ENCODE results near the gene ITGAX. TPM values are rescaled to one million over a fixed set of nuclear protein-coding genes. Genes with fewer than 3 reads are reported as not detected.

Gene ITGAX
- total RNA-seq, 1 donor from 2014 or later, result not detected

- Mint-ChIP-seq H3K27me3 (ENCODE audit: unreplicated experiment) (peaks cover 10% of the 10 kb centered on the region), H3K27ac (ENCODE audit: unreplicated experiment) (no peak overlapping the region), H3K9me3 (ENCODE audit: unreplicated experiment) (peaks cover 3% of the 10 kb centered on the region), H3K4me1 (ENCODE audit: low read depth, unreplicated experiment) (no peaks in the 10 kb centered on the region), H3K4me3 (ENCODE audit: unreplicated experiment) (no peak overlapping the region), H3K36me3 (ENCODE audit: unreplicated experiment) (no peaks in the 10 kb centered on the region)
- no peak for DNase-seq
- no peak for TF ChIP-seq CTCF (IDR thresholded peaks at IDR 0.05; ENCODE audit: partially characterized antibody, unreplicated experiment)
Measured at GRCh38 chr16:31407406-31407805, 52.4 kb downstream of the ITGAX start.

GRCh38 chr16:31409433-31409832 is 54.5 kb downstream of the ITGAX start:
- peaks cover 13% of the 10 kb centered on the region for H3K27me3 Mint-ChIP-seq (ENCODE audit: unreplicated experiment)
- H3K9me3 Mint-ChIP-seq (ENCODE audit: unreplicated experiment), result peaks cover 6% of the 10 kb centered on the region
- H3K36me3 Mint-ChIP-seq (ENCODE audit: unreplicated experiment), result peaks cover 4% of the 10 kb centered on the region
- H3K4me3 Mint-ChIP-seq (ENCODE audit: unreplicated experiment), result no peak overlapping the region
- no peak for TF ChIP-seq CTCF (IDR thresholded peaks at IDR 0.05; ENCODE audit: partially characterized antibody, unreplicated experiment)
- H3K4me1 Mint-ChIP-seq (ENCODE audit: low read depth, unreplicated experiment), result no peaks in the 10 kb centered on the region
- no peak for DNase-seq
- no peak overlapping the region for H3K27ac Mint-ChIP-seq (ENCODE audit: unreplicated experiment)

- H3K36me3 Mint-ChIP-seq (ENCODE audit: unreplicated experiment), result peaks cover 4% of the 10 kb centered on the region
- no peak for TF ChIP-seq CTCF (IDR thresholded peaks at IDR 0.05; ENCODE audit: partially characterized antibody, unreplicated experiment)
- DNase-seq, result no peak
- no peak overlapping the region for H3K27ac Mint-ChIP-seq (ENCODE audit: unreplicated experiment)
- peaks cover 12% of the 10 kb centered on the region for H3K27me3 Mint-ChIP-seq (ENCODE audit: unreplicated experiment)
- no peak overlapping the region for H3K4me3 Mint-ChIP-seq (ENCODE audit: unreplicated experiment)
- H3K9me3 Mint-ChIP-seq (ENCODE audit: unreplicated experiment), result peaks cover 6% of the 10 kb centered on the region
- H3K4me1 Mint-ChIP-seq (ENCODE audit: low read depth, unreplicated experiment), result no peaks in the 10 kb centered on the region
Measured at GRCh38 chr16:31410082-31410481, 55.1 kb downstream of the ITGAX start.

GRCh38 chr16:31411024-31411844 is 56.3 kb downstream of the ITGAX start:
- Mint-ChIP-seq H3K4me3 (ENCODE audit: unreplicated experiment) (no peak overlapping the region), H3K9me3 (ENCODE audit: unreplicated experiment) (peaks cover 7% of the 10 kb centered on the region), H3K27me3 (ENCODE audit: unreplicated experiment) (peaks cover 20% of the 10 kb centered on the region), H3K4me1 (ENCODE audit: low read depth, unreplicated experiment) (no peaks in the 10 kb centered on the region), H3K27ac (ENCODE audit: unreplicated experiment) (no peak overlapping the region), H3K36me3 (ENCODE audit: unreplicated experiment) (peaks cover 4% of the 10 kb centered on the region)
- DNase-seq, result no peak
- TF ChIP-seq CTCF (IDR thresholded peaks at IDR 0.05; ENCODE audit: partially characterized antibody, unreplicated experiment), result no peak

- Mint-ChIP-seq H3K4me3 (ENCODE audit: unreplicated experiment) (no peak overlapping the region), H3K27me3 (ENCODE audit: unreplicated experiment) (peaks cover 22% of the 10 kb centered on the region), H3K9me3 (ENCODE audit: unreplicated experiment) (peaks cover 6% of the 10 kb centered on the region), H3K27ac (ENCODE audit: unreplicated experiment) (no peak overlapping the region), H3K4me1 (ENCODE audit: low read depth, unreplicated experiment) (no peaks in the 10 kb centered on the region), H3K36me3 (ENCODE audit: unreplicated experiment) (peaks cover 4% of the 10 kb centered on the region)
- no peak for DNase-seq
- TF ChIP-seq CTCF (IDR thresholded peaks at IDR 0.05; ENCODE audit: partially characterized antibody, unreplicated experiment), result no peak
Measured at GRCh38 chr16:31412750-31413149, 57.8 kb downstream of the ITGAX start.

Measured in glutamatergic neuron (in vitro differentiated cells).